ENCODE results near the gene MTCL1.

GRCh38 chr18:8685914-8686216 lies 19.5 kb upstream of the MTCL1 start:
- TF ChIP-seq POLR2A (IDR thresholded peaks at IDR 0.05; ENCODE audit: control extremely low read depth in 1 of 2, low read depth in 2 of 2, low read length in 2 of 2), result no peak
- TF ChIP-seq EZH2 (IDR thresholded peaks at IDR 0.05; ENCODE audit: low read depth, low read length, severe bottlenecking), result no peak
- no peak for TF ChIP-seq CEBPB (IDR thresholded peaks at IDR 0.05; ENCODE audit: low read depth, low read length)
- TF ChIP-seq PHF8 (conservative IDR thresholded peaks at IDR 0.05; ENCODE audit: low read depth, low read length), result no peak
- TF ChIP-seq RAD21 (IDR thresholded peaks at IDR 0.05 in 1 of 2, conservative IDR thresholded peaks at IDR 0.05 in 1 of 2; ENCODE audit: low read depth in 2 of 2, low read length in 2 of 2), result no peak
- no peak for TF ChIP-seq ZNF274 (IDR thresholded peaks at IDR 0.05; ENCODE audit: borderline replicate concordance, extremely low read depth, low read length)
- no peak for TF ChIP-seq CTCF (IDR thresholded peaks at IDR 0.05; ENCODE audit: control extremely low read depth in 1 of 3, insufficient read depth in 1 of 3, low read depth in 1 of 3, low read length in 3 of 3)
- TF ChIP-seq GTF2F1 (IDR thresholded peaks at IDR 0.05; ENCODE audit: borderline replicate concordance, low read depth, low read length), result no peak
- no peak for TF ChIP-seq SP1 (IDR thresholded peaks at IDR 0.05; ENCODE audit: low read depth, low read length)
